ENCODE measurements around the gene CUX1.
"Not testable (repeated sequence)": the region's sequence is repeated elsewhere in the genome, so short reads cannot be mapped to it uniquely, and the experiment has no call there.

The CUX1 gene

GRCh38 chr7:101919363-101920115 is 102.1 kb downstream of the CUX1 start:
- no peak for DNase-seq

DNA sequence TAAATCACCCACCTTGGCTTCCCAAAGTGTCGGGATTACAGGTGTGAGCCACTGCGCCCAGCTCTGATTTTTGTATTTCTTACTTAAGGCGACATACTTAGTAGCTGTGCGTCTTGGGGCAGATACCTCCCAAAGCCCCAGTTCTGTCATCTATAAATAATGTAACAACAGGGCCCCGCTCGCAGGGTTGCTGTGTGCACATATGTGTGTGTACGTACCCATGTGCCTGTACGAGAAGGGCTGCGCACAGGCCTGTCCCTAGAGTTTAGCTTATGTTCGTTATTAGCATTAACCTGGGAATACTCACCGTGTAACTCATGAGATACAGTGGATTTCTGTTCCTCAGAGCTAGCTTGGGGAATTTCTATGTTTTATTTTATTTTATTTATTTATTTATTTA is 103.6 kb downstream of the CUX1 start:
- DNase-seq, result no peak

GRCh38 chr7:101921546-101922489 is 104.4 kb downstream of the CUX1 start:
- not testable (repeated sequence) for DNase-seq

DNA sequence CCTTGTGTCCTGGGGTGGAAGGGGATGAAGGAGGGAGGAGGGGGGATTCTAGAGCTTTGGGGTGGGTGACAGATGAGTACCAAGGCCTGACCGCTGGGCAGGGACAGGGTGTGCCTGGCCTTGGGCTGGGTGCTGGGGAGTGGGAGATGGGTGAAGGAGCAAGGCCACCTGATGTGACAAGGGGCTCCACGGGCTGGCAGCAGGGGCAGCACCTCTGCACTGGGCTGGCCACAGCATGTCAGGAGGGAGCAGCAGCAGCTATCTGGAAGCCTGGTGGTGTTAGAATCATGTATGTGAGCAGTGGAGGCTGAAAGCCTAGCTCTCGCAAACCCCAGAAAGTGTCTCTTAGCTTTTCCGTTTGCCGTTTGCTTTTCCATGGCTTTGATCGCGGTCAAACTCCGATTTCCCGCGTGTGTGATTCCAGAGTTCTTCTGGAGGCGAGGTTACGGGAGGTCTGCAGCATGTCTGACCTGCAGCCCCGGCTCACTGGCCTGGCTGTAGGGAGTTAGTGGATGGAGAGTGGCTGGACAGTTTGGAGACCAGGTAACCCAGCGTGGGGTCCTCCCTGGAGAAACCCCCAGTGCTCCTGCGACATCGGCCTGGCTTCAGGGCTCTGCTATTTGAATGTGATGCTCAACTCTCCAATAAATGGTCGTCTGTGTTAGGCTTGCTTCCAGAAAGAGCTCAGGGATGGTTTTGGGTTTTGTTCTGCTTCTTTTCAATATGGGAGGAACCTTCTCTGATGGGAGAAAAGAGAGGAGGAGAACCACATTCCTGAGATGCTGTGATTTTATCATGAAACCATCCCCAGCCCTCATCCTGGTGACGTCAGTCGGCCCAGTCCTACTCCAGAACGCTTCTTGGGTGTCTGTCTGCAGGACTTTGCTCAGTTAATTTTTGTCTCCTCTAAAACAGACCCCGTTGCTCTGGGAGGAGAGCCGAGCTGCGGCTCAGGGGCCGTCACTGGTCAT is 105.5 kb downstream of the CUX1 start:
- no peak for DNase-seq

DNA sequence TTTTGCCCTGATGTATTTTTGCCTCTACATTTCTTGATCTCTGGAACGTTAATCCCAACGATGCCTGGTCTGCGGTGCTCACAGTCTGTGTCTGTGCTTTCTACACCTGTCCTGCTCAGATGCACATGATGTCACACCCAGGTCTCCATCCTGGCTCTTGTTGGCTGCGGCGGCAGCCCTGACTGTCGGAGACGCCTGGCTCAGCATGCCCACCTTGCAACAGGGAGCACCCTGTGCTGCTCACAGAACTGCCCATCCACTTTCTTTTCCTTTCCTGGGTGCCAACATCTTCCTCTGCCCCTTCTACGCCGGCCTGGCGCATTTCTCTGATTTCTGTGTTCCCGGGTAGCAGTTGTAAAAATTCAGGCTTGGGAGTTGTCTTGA is 106.2 kb downstream of the CUX1 start:
- DNase-seq, result no peak

DNA sequence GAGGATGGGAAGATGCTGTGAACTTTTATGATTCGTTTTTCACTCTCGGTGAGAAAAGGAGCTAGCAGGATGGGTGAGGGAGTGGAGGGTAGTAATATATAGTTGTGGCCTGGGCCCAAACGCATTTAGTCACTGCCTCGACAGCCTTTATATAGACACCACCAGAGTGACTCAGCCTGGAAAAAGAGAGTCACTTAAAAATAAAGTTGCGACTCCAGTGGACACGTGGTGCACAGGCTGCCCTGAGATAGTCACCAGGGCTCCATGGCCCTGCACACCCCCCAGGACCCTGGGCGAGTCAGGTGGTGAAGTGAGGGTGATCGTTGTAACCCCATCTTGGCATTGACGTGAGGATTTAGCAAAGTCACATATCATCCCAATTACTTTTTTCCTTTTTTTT is 106.7 kb downstream of the CUX1 start:
- no peak for DNase-seq

GRCh38 chr7:101926265-101926664 is 108.8 kb downstream of the CUX1 start:
- DNase-seq, result no peak

DNA sequence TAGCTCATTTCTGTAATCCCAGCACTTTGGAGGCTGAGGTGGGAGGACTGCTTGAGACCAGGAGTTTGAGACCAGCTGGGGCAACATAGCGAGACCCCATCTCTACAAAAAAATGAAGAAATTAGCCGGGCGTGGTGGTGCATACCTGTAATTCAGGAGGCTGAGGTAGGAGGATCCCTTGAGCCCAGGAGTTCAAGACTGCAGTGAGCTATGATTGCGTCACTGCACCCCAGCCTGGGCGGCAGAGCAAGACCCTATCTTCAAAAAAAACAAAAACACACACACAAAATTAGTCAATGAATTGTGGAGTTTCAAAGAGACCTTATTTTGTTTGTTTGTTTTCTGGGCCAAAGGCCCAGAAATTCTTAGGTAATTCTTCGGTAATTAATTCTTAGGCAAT is 110.0 kb downstream of the CUX1 start:
- no peak for DNase-seq

GRCh38 chr7:101927802-101928201 is 110.4 kb downstream of the CUX1 start:
- DNase-seq, result no peak

DNA sequence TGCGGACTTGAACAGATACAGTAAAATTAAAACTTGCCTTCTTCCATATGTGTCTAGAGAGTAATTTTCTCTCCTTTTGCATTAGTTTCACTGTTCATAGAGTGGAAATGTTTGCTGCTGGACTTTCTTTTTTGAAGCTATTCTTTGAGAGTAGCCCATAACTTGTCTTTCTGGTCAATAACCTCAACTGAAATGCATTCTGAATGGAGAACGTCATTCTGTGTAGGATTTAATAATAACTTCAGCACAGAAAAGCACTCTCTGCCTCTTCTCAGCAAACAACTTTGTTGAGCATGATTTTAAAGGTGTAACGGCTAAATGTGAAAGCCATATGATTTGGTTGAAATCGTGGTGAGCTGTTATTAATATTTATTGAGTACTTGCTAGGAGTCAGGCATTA is 111.8 kb downstream of the CUX1 start:
- no peak for DNase-seq

DNA sequence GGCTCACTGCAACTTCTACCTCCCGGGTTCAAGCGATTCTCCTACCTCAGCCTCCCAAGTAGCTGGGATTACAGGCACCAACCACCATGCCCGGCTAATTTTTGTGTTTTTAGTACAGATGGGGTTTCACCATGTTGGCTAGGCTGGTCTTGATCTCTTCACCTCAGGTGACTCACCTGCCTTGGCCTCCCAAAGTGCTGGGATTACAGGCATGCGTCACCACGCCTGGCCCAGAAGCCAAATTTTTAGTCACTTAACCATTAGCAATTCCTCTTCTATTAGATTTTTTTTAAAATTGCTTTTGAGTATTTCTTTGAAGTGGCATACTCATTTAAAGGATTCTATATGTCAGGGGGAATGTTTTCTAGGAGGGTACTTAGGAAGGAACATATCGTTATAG is 112.5 kb downstream of the CUX1 start:
- DNase-seq, result not testable (repeated sequence)

DNA sequence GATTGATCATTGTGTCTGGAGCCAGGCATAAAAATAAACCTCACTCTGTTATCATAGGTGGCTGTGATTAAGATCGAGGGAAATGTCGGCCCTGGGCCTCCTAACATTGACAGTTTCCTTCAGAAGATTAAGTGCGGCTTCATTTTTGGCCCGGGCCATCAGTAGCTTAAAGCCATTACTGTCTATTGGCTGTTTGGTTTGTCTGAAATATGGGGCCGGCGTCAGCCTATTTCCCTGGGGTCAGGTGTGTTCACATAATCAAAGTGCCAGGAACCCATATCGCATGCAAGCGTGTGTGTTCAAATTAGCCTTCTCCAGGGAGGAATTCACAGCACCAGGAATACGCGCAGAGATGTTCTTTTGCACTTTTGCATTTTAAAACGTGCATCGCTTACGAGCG is 114.7 kb downstream of the CUX1 start:
- no peak for DNase-seq

DNA sequence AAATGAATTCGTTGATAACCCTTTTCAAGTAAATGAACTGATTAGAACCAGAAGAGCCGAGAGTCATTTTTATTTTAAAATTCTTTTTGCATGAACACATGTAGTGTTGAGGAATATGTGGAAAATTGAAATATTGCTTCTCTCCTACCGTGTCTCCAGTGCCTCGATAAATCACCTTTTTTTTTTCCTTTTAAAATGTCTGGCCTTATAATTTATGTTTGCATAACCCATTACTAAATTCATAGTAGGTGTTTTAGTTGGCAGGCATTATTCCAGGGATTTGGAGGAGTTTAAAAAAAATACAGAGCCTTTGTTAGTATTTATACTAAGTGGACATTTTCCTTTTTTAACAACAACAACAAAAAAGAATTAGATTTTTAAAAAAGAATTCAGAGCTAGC is 115.6 kb downstream of the CUX1 start:
- no peak for DNase-seq

DNA sequence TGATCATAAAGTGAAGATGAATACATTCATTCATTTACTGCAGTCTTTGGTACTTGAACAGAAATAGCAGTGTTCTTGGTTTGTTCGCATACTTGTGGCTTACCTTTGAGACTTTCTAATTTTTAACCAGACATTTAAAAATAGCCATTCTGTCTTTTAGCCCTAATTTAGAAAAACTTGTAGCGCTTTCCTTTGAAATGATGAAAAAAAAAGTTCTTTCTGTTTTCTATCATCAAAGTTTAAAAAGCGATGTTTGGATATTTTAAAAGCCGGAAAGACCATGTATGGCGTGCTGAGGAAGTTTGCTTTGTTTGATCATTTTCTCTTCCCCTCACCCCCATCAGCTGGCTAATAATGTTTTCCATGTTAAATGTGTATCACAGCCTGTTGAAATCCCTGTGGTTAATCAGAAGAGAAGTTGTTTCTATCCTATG is 116.3 kb downstream of the CUX1 start:
- no peak for DNase-seq

DNA sequence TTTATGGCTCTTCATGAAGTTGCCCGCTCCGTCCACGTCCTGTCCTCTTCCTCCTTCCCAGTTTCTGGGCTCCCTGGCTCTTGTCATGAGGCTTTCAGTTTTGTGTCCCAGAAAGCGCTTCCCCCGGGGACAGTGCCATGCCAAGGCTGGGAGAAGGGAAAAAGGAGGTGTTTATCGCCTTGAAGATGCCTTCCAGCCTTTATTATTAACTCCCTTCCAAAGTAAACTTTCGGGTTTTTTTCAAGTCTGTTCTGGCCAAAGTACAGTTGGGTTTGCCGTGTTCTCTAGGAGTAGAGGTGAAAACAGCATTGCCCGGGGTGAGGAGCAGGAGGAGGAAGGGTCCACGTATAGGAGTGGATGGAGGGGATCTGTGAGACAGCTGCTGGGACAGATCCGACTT is 117.2 kb downstream of the CUX1 start:
- DNase-seq, result no peak

DNA sequence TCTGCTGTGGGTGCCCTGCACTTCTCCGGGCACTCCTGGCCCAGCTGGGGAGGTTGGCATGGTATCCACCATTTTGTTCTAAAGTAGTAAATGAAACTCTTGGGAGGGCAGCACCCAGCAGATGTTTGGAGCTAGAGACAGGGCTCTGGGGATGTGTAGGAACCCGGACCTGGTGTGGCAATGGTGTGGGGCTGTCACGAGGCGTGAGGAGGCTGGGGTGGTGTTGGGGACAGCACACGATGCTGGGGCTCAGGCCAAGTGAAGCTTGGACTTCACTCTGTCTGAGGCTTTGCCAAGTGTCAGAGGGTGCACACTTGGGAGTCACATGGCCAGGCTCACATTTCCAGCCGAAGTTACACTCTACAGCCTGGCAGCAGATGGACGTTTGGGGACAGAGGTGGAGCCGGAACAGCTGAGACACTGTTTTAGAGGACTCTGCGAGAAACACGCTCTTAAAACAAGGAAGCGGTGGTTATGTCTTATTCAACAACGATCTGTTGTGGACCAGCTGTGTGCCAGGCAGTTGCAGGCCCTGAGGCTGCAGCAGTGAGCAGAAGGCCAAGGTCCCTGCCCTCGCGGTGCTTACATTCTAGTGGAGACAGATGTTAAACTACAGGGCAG is 118.2 kb downstream of the CUX1 start:
- no peak for DNase-seq

DNA sequence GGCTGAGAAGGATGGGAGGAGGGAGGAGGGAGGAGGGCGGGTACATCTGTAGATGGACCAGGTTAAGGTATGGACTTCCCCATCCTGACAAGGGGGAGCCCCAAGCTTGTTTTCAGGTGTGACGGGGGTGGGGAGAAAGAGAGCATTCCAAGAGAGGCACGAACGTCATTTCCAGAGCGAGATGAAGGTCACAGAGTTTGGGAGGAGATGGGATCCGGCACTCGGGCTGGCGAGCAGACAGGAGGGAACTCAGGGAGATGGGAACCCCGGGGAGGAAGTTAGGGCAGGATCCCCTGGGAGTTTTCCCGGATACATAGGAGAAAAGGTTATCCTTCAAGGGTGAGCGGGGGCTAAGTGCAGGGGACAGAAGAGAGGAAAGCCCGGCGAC is 118.8 kb downstream of the CUX1 start:
- DNase-seq, result no peak

GRCh38 chr7:101936611-101937231 is 119.3 kb downstream of the CUX1 start:
- no peak for DNase-seq

GRCh38 chr7:101937717-101938514 is 120.5 kb downstream of the CUX1 start:
- no peak for DNase-seq

DNA sequence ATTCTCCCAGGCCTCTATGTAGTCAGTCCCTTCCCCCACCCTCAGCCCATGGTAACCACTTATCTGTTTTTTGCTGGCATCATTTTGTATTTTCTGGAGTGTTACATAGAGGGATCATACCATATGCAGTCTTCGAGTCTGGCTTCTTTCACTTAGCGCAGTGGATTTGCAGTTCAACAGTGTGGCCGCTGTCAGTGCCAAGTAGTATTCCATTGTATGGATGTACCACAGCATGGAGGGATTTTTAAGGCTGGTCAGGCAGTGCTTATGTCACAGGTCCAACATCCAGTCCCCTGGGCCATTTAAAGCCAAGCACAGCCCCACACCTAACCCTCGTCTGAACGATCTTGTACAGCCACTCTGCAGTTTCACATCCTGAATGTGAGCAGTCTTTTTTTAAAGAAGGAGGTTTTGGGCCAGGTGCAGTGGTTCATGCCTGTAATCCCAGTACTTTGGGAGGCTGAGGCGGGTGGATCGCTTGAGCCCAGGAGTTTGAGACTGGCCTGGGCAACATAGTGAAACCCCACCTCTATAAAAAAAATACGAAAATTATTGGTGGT is 121.8 kb downstream of the CUX1 start:
- no peak for DNase-seq

GRCh38 chr7:101940151-101940550 is 122.7 kb downstream of the CUX1 start:
- no peak for DNase-seq
